ENCODE data around the gene TMBIM6.

DNA sequence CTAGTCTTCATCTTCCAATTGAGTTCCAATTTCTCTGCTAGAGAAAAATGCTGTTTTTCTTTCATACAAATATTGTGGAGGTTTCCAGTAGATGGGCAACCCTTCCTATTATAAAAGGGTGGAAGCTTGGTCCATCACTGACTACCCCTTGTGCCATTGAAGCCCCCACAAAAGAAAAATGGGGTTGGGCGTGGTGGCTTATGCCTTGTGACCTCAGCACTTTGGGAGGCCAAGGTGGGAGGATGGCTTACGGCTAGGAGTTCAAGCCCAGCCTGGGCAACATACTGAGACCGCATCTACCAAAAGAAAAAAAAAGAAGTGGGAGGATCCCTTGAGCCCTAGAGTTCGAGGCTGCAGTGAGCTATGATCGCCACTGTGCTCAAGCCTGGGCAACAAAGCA, 64.1 kb downstream of the TMBIM6 start:
- TF ChIP-seq CTCF (IDR thresholded peaks at IDR 0.05; ENCODE audit: insufficient read depth, low read length, poor library complexity, severe bottlenecking) = no peak
- TF ChIP-seq EZH2phosphoT487 (conservative IDR thresholded peaks at IDR 0.05; ENCODE audit: low read length) = no peak
